Sigmoid colon (tissue), 7 donors: ENCODE measurements around the gene LETM1. TPM values are rescaled to one million over a fixed set of nuclear protein-coding genes. Genes with fewer than 3 reads are reported as not detected.
A peak's percentile ranks its signal among the peaks of the same experiment; 100 is the strongest.

Source experiments
- DNase-seq: peaks from one replicate; pipeline ENCODE4 v3.0.0-alpha.2; 2019
- H3K27ac ChIP-seq, 4 donors: fragments of 200-600 bp; sonication (generic); one replicate each; pipeline ENCODE4 v1.5.1; 2016 to 2019; ENCODE audit warnings: mild to moderate bottlenecking in 1 of 4
- H3K27me3 ChIP-seq, 3 donors: fragments of 200-600 bp; sonication (generic); one replicate each; pipeline ENCODE4 v1.5.1; 2019; ENCODE audit warnings: mild to moderate bottlenecking in 1 of 3
- H3K36me3 ChIP-seq, 4 donors: fragments of 200-600 bp; sonication (generic); one replicate each; pipeline ENCODE4 v1.5.1; 2016 to 2019
- H3K4me1 ChIP-seq, 4 donors: fragments of 200-600 bp; sonication (generic); one replicate each; pipeline ENCODE4 v1.5.1; 2017 to 2019
- H3K4me3 ChIP-seq, 4 donors: fragments of 200-600 bp; sonication (generic); one replicate each; pipeline ENCODE4 v1.5.1; 2017 to 2019; ENCODE audit warnings: mild to moderate bottlenecking in 2 of 4, moderate library complexity in 1 of 4
- H3K9me3 ChIP-seq, 4 donors: fragments of 200-600 bp in 3 of 4; sonication (generic) in 3 of 4; one replicate each; pipeline versions ENCODE4 v1.5.1 to v1.6.1; 2013 to 2019
- CTCF ChIP-seq, 4 experiments: fragments of 450-650 bp in 3 of 4; fragments of 200-600 bp in 1 of 4; IDR thresholded peaks; one replicate each; pipeline ENCODE4 v1.5.1; 2016 to 2019; ENCODE audit warnings: antibody characterized with exemption in 4 of 4, mild to moderate bottlenecking in 3 of 4, moderate library complexity in 2 of 4
- EP300 ChIP-seq, 4 donors: sonication (generic); formaldehyde crosslinking; IDR thresholded peaks; one replicate each; pipeline ENCODE4 v1.6.1; 2017; ENCODE audit warnings: antibody characterized with exemption in 4 of 4
- POLR2A ChIP-seq, 2 donors: fragments of 450-650 bp; IDR thresholded peaks; one replicate each; pipeline ENCODE4 v1.6.1; 2016; ENCODE audit warnings: antibody characterized with exemption in 2 of 2, mild to moderate bottlenecking in 2 of 2, moderate library complexity in 2 of 2
- POLR2AphosphoS5 ChIP-seq, 4 donors: sonication (generic); formaldehyde crosslinking; IDR thresholded peaks; one replicate each; pipeline ENCODE4 v1.6.1; 2017; ENCODE audit warnings: antibody characterized with exemption in 4 of 4
- WGBS, 2 donors: extraction: QIAGEN DNeasy Blood & Tissue Kit; methylation state at CpG; one replicate each; pipeline ENCODE4 v1.1.7; 2013; 5-methylcytosine and 5-hydroxymethylcytosine counted together
- intact Hi-C: fragments of 100-400 bp; cut with DNase I; formaldehyde crosslinking; loops from one replicate; pipeline ENCODE4 v1.15.1; 2023
- polyA plus RNA-seq, 3 donors: library from polyadenylated mRNA; stranded (reverse); fragments of 200-250 nt; gene quantifications; one replicate each; pipeline ENCODE4 v1.2.3, GENCODE V29; 2013
- total RNA-seq, 4 donors: library from RNA; depleted of rRNA; stranded (reverse); fragments of >200 nt; gene quantifications; one replicate each; pipeline ENCODE4 v1.1.0, GENCODE V29; 2016
- donor health status: healthy with polysubstance abuse.
- donor health status: Bipolar disorder and iron deficiency.
- donor health status: healthy.

The LETM1 gene
- total and polyA plus RNA-seq, 7 donors: 11.4 to 91.6 (median 18.6) TPM

- peak overlapping the region; percentile 38 to 90 (median 74) for H3K4me3 ChIP-seq
- H3K27ac ChIP-seq: peak overlapping the region in 3 of 4 donors; percentile 86 to 87 (median 86)
- no peak for DNase-seq
- 14 to 55% methylated on average over 1 of the region's 1 CpG for WGBS, 2 donors
- H3K4me1 ChIP-seq: peaks cover 0 to 38% (median 29%) of the 10 kb centered on the region in 4 donors
- TF ChIP-seq EP300 (IDR thresholded peaks at IDR 0.05): no peak
- no peak for TF ChIP-seq POLR2A (IDR thresholded peaks at IDR 0.05)
- no peak for TF ChIP-seq CTCF (IDR thresholded peaks at IDR 0.05)
- no peak for TF ChIP-seq POLR2AphosphoS5 (IDR thresholded peaks at IDR 0.05)
- no peaks in the 10 kb centered on the region for H3K27me3 ChIP-seq
- H3K9me3 ChIP-seq: no peaks in the 10 kb centered on the region
- no peaks in the 10 kb centered on the region for H3K36me3 ChIP-seq
- intact Hi-C loops: loop anchor here (5.0 kb wide), 2 partner anchors 43 to 142 kb away; partner anchors contain the start of gene SLBP
Measured at GRCh38 chr4:1854752-1855151, 1.2 kb downstream of the LETM1 start.

DNA sequence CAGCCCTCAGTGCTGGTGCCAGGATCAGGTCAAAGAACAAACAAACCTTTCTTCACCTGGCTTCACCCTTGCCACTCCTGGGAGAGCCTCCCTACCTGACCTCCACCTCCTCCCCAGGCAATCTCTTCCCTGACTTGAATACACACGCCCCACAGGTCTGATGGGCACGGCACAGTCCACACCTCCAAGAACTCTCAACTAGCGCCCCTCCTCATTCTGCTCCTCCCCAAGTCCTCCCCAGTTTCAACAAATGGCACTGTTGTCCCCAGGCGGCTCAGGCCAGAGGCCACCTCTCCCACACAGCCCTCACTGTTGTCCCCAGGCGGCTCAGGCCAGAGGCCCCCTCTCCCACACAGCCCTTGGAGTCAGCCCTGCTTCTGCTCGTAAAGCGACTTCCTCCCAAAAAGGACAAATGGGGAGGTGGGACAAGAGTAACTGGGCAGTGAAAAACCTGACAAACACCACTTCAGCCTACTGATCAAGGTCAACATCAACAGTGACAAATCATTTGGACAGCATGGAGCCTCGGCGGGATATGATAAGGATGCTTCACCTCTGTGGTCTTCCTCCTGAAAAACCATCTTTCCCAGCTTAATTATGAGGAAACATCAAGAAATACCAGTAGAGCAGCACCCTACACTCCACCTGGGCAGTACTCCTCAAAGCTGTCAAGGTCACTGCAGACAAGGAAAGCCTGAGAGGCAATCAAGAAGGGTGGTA is 2.9 kb downstream of the LETM1 start:
- intact Hi-C loops: no loop called here
- Histone ChIP-seq H3K27ac (no peak overlapping the region), H3K27me3 (no peaks in the 10 kb centered on the region)

DNA sequence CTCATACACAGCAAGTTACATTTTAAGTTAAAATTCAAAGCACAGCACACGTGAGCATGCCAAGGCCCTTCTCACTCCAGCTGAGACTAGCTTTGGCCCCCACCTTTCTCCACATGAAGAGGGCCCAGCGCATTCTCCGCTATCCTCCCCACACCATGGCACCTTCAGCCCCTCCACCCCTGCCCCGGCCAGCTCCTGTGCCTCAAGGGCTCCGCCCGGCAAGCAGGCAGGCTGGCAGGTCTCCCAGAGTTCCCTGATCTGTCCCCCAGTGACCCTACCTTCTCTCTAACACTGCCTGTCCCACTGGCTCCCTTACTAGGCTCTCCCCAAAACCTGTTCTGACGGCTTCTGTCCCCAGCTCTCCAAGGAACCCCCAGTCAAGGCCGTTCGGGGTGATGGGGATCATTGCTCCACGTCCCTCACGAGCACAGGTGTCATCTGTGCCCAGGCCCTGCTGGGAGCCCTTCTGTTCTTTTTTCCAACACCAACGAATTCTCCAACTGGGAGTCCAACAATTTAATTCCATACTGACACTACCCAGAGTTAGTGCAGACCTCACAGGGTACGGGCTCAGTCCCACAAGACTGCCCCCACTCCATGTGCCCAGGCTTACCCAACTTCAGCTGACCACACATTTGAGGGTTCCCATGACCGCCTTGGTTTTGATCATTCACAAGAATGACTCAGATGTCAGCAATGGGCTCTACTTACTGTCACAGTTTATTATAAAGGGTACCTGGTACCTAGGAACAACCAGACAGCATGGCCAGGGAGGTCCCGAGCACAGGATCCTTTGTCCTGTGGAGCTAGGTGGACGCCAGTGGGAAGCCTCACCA is 4.2 kb downstream of the LETM1 start:
- Histone ChIP-seq H3K4me1 (peaks cover 0 to 31% (median 18%) of the 10 kb centered on the region in 4 donors), H3K36me3 (peaks cover 0 to 15% (median 2%) of the 10 kb centered on the region in 4 donors), H3K4me3 (no peak overlapping the region), H3K27me3 (no peaks in the 10 kb centered on the region), H3K9me3 (no peaks in the 10 kb centered on the region), H3K27ac (no peak overlapping the region)
- TF ChIP-seq CTCF (IDR thresholded peaks at IDR 0.05) (no peak), POLR2AphosphoS5 (IDR thresholded peaks at IDR 0.05) (no peak)
- intact Hi-C loops: no loop called here
- 70 to 84% methylated on average over 16 of the region's 16 CpGs for WGBS, 2 donors
- DNase-seq: no peak

More for the DNA sequence above, 2.9 kb downstream of the LETM1 start:
- peaks cover 0 to 38% (median 29%) of the 10 kb centered on the region in 4 donors for H3K4me1 ChIP-seq
- H3K4me3 ChIP-seq: no peak overlapping the region
- no peaks in the 10 kb centered on the region for H3K9me3 ChIP-seq
- no peak for TF ChIP-seq CTCF (IDR thresholded peaks at IDR 0.05)
- TF ChIP-seq POLR2AphosphoS5 (IDR thresholded peaks at IDR 0.05): no peak
- TF ChIP-seq EP300 (IDR thresholded peaks at IDR 0.05): no peak
- no peak for TF ChIP-seq POLR2A (IDR thresholded peaks at IDR 0.05)
- WGBS, 2 donors: 57 to 80% methylated on average over 9 of the region's 9 CpGs
- DNase-seq: no peak
- peaks cover 0 to 8% (median 0%) of the 10 kb centered on the region in 4 donors for H3K36me3 ChIP-seq

- H3K27me3 ChIP-seq: no peaks in the 10 kb centered on the region
- no peak overlapping the region for H3K27ac ChIP-seq
- WGBS, 2 donors: 86 to 90% methylated on average over 11 of the region's 11 CpGs
- intact Hi-C loops: no loop called here
- no peak for DNase-seq
- H3K9me3 ChIP-seq: no peaks in the 10 kb centered on the region
- H3K4me3 ChIP-seq: no peak overlapping the region
- peaks cover 0 to 28% (median 17%) of the 10 kb centered on the region in 4 donors for H3K4me1 ChIP-seq
- TF ChIP-seq CTCF (IDR thresholded peaks at IDR 0.05) (no peak), EP300 (IDR thresholded peaks at IDR 0.05) (no peak), POLR2A (IDR thresholded peaks at IDR 0.05) (no peak), POLR2AphosphoS5 (IDR thresholded peaks at IDR 0.05) (no peak)
- peaks cover 0 to 21% (median 3%) of the 10 kb centered on the region in 4 donors for H3K36me3 ChIP-seq
Measured at GRCh38 chr4:1851160-1851559, 4.8 kb downstream of the LETM1 start.
